ENCODE results near the gene ITPA. TPM values are rescaled to one million over a fixed set of nuclear protein-coding genes. Genes with fewer than 3 reads are reported as not detected.

ITPA gene
- total RNA-seq, 1 donor from 2014 or later = 40.9 TPM

- TF ChIP-seq, protein P1, sequence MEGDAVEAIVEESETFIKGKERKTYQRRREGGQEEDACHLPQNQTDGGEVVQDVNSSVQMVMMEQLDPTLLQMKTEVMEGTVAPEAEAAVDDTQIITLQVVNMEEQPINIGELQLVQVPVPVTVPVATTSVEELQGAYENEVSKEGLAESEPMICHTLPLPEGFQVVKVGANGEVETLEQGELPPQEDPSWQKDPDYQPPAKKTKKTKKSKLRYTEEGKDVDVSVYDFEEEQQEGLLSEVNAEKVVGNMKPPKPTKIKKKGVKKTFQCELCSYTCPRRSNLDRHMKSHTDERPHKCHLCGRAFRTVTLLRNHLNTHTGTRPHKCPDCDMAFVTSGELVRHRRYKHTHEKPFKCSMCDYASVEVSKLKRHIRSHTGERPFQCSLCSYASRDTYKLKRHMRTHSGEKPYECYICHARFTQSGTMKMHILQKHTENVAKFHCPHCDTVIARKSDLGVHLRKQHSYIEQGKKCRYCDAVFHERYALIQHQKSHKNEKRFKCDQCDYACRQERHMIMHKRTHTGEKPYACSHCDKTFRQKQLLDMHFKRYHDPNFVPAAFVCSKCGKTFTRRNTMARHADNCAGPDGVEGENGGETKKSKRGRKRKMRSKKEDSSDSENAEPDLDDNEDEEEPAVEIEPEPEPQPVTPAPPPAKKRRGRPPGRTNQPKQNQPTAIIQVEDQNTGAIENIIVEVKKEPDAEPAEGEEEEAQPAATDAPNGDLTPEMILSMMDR (IDR thresholded peaks at IDR 0.05) = no peak
Observed at GRCh38 chr20:3194617-3195280, 14.5 kb upstream of the ITPA start.

DNA sequence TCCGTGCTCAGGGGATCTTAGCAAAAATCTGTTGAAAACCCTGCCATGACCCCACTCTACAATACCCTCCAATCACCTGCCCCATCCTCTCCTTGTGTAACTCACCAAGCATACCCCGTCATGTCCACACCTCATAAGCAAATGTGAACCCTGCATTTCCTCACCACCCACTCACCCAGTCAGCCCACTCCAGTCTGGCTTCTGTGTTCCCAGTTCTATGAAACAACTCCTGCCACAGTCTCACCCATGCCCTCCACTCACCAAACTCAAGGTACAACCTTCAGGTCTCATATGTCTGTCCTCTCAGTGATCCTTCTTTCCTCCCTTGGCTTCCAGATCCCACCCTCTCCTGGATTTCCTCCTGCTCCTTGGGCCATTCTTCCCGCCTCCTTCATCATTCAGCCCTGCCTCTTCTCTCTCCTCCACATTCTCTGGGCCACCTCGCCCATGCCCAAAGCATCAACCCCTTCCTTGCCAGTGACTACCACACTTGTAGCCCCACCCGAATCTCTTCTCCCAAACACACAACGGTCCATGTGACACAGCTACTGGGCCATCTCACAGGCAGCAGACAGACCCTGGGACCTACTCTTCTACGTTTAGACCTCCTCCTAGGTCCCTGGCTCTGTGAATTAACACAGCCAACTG is 13.6 kb upstream of the ITPA start:
- Histone ChIP-seq H3K4me3 (no peak overlapping the region), H3K9me3 (no peaks in the 10 kb centered on the region), H3K36me3 (peaks cover 96% of the 10 kb centered on the region), H3K4me1 (no peaks in the 10 kb centered on the region), H3K27me3 (ENCODE audit: low read depth) (no peaks in the 10 kb centered on the region), H3K27ac (no peak overlapping the region)
- TF ChIP-seq, protein P1 (IDR thresholded peaks at IDR 0.05) = no peak
- intact Hi-C loops (cut with DNase I) = no loop called here
- ATAC-seq (no peak), DNase-seq (no peak)

More at GRCh38 chr20:3194617-3195280, 14.5 kb upstream of the ITPA start:
- ATAC-seq (no peak), DNase-seq (peak; percentile 16)
- Histone ChIP-seq H3K27me3 (ENCODE audit: low read depth) (no peaks in the 10 kb centered on the region), H3K4me1 (no peaks in the 10 kb centered on the region), H3K27ac (no peak overlapping the region), H3K36me3 (peaks cover 96% of the 10 kb centered on the region), H3K4me3 (no peak overlapping the region), H3K9me3 (no peaks in the 10 kb centered on the region)
- intact Hi-C loops (cut with DNase I) = no loop called here

- no peak for DNase-seq
- H3K4me1 ChIP-seq = peaks cover 13% of the 10 kb centered on the region
- H3K36me3 ChIP-seq = peaks cover 75% of the 10 kb centered on the region
- no peaks in the 10 kb centered on the region for H3K9me3 ChIP-seq
- intact Hi-C loops (cut with DNase I) = no loop called here
- H3K4me3 ChIP-seq = no peak overlapping the region
- no peak for ATAC-seq
- TF ChIP-seq, protein P1 (IDR thresholded peaks at IDR 0.05) = no peak
- no peaks in the 10 kb centered on the region for H3K27me3 ChIP-seq (ENCODE audit: low read depth)
- no peak overlapping the region for H3K27ac ChIP-seq
Observed at GRCh38 chr20:3199206-3199605, 10.1 kb upstream of the ITPA start.

DNA sequence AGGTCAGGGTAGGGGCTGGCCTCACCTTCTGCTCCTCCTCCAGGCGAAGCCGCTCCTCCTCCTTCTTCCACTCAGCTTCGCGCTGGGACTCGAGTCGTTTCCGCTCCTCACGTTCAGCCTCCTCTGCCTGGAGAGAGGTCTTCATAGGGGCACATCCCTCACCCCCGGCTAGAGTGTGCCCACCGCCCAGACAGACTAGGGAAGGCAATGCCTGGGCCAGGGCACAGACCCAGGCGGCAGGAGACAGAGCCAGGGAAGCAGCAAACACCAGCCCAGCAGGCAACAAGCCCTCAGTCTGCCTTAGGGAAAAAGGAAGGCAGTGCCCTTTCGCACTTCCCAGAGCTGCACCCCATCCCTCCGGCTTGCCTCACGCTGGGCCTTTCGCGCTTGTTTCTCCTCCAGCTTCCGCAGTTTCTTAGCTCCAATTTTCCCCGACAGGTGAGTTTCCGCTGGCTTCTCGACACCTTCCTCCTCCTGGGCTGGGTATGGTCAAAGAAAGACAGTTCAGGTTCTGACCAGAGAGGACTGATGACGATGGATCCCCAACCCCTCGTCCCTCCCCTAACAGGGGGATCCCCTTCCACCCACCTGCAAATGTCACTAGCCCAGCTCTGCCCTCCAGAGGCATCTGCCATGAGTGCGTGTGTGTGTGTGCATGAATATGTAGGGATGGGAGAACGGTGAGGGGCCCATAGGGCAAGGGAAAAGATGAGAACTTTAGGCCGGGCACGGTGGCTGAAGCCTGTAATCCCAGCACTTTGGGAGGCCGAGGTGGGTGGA is 9.1 kb upstream of the ITPA start:
- ATAC-seq (no peak), DNase-seq (no peak)
- intact Hi-C loops (cut with DNase I) = no loop called here
- Histone ChIP-seq H3K36me3 (peaks cover 65% of the 10 kb centered on the region), H3K4me3 (no peak overlapping the region), H3K4me1 (peaks cover 13% of the 10 kb centered on the region), H3K27ac (no peak overlapping the region), H3K27me3 (ENCODE audit: low read depth) (no peaks in the 10 kb centered on the region), H3K9me3 (no peaks in the 10 kb centered on the region)
- TF ChIP-seq, protein P1 (IDR thresholded peaks at IDR 0.05) = no peak

DNA sequence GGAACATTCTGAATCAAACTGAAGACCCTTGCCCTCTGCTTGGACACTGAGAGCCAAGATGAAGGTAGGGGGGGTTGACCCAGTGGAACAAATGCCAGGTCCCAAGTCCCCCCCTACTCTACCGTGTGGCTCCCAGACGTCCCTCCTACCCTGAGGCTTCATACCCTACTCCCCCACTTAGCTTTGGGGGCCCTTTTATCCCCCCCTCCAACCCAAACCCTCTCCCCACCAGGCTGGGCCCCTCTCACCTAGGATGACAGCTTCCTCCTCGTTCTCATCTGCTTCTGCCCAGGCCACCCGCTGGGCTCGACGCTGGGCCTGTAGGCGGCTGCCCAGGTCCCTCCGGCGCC is 6.4 kb upstream of the ITPA start:
- TF ChIP-seq, protein P1 (IDR thresholded peaks at IDR 0.05) = no peak
- H3K4me1 ChIP-seq = peaks cover 13% of the 10 kb centered on the region
- H3K36me3 ChIP-seq = peaks cover 40% of the 10 kb centered on the region
- intact Hi-C loops (cut with DNase I) = no loop called here
- peak overlapping the region; percentile 92 for H3K27ac ChIP-seq
- no peak for ATAC-seq
- DNase-seq = no peak
- peak overlapping the region; percentile 99 for H3K4me3 ChIP-seq
- H3K9me3 ChIP-seq = no peaks in the 10 kb centered on the region
- no peaks in the 10 kb centered on the region for H3K27me3 ChIP-seq (ENCODE audit: low read depth)
